Hepatocyte (in vitro differentiated cells): ENCODE measurements around the gene AOAH. TPM values are rescaled to one million over a fixed set of nuclear protein-coding genes. Genes with fewer than 3 reads are reported as not detected.

ENCODE experiments used
- DNase-seq: peaks from one replicate; pipeline ENCODE4 v3.0.0-alpha.2; 2016; ENCODE audit warnings: low spot score
- H2AFZ ChIP-seq: fragments of 200-600 bp; sonication (generic); 2 replicates; pipeline ENCODE4 v1.6.0; 2016; ENCODE audit warnings: antibody characterized with exemption, mild to moderate bottlenecking
- H3K27ac ChIP-seq: fragments of 200-600 bp; sonication (generic); 2 replicates; pipeline ENCODE4 v1.5.1; 2016; ENCODE audit warnings: mild to moderate bottlenecking
- H3K27me3 ChIP-seq: fragments of 200-600 bp; sonication (generic); 2 replicates; pipeline ENCODE4 v1.6.1; 2016
- H3K36me3 ChIP-seq: fragments of 200-600 bp; sonication (generic); replicated peaks from 2 replicates; pipeline ENCODE4 v1.5.1; 2016; ENCODE audit warnings: low read depth; ENCODE audit not compliant: insufficient read depth
- H3K4me1 ChIP-seq: fragments of 200-600 bp; sonication (generic); 2 replicates; pipeline ENCODE4 v1.5.1; 2016; ENCODE audit warnings: mild to moderate bottlenecking, moderate library complexity; ENCODE audit not compliant: insufficient read depth
- H3K4me2 ChIP-seq: fragments of 200-600 bp; sonication (generic); 2 replicates; pipeline ENCODE4 v1.6.0; 2016
- H3K4me3 ChIP-seq: fragments of 200-600 bp; sonication (generic); 2 replicates; pipeline ENCODE4 v1.5.1; 2016; ENCODE audit warnings: mild to moderate bottlenecking
- H3K79me2 ChIP-seq: fragments of 200-600 bp; sonication (generic); 2 replicates; pipeline ENCODE4 v1.6.0; 2017; ENCODE audit warnings: mild to moderate bottlenecking
- H3K9me2 ChIP-seq: fragments of 200-600 bp; sonication (generic); replicated peaks from 2 replicates; pipeline ENCODE4 v1.6.0; 2017; ENCODE audit warnings: mild to moderate bottlenecking; ENCODE audit not compliant: insufficient read depth
- H3K9me3 ChIP-seq: fragments of 200-600 bp; sonication (generic); 2 replicates; pipeline ENCODE4 v1.5.1; 2016; ENCODE audit warnings: low read depth, mild to moderate bottlenecking
- H4K20me1 ChIP-seq: fragments of 200-600 bp; sonication (generic); 2 replicates; pipeline ENCODE4 v1.6.0; 2016; ENCODE audit warnings: mild to moderate bottlenecking; ENCODE audit not compliant: insufficient read depth, poor library complexity, severe bottlenecking
- CTCF ChIP-seq: fragments of 200-600 bp; sonication (generic); IDR thresholded peaks from 2 replicates; pipeline ENCODE4 v1.5.1; 2016; ENCODE audit warnings: antibody characterized with exemption, mild to moderate bottlenecking; ENCODE audit not compliant: poor library complexity
- EZH2 ChIP-seq: fragments of 200-600 bp; sonication (generic); IDR thresholded peaks from 2 replicates; pipeline ENCODE4 v1.6.1; 2016; ENCODE audit warnings: antibody characterized with exemption, mild to moderate bottlenecking, borderline replicate concordance
- EZH2phosphoT487 ChIP-seq: fragments of 200-600 bp; sonication (generic); IDR thresholded peaks from one replicate; pipeline ENCODE4 v1.6.1; 2018; ENCODE audit warnings: antibody characterized with exemption, mild to moderate bottlenecking, low read depth, moderate library complexity; ENCODE audit not compliant: unreplicated experiment, severe bottlenecking
- WGBS: methylation state at CpG from one replicate; pipeline ENCODE4 v1.1.6; 2016; ENCODE audit warnings: low lambda C conversion rate; ENCODE audit errors: missing lambda C conversion rate; 5-methylcytosine and 5-hydroxymethylcytosine counted together
- polyA plus RNA-seq: library from polyadenylated mRNA; unstranded; fragments of >200 nt; fragmentation: Nextera tagmentation; extraction: Ambion mirVana; gene quantifications from 2 replicates; pipeline ENCODE4 v1.2.1, GENCODE V29; 2016
- total RNA-seq: library from RNA; depleted of rRNA; stranded (reverse); fragments of >200 nt; gene quantifications from 2 replicates; pipeline ENCODE4 v1.2.3, GENCODE V29; 2014

AOAH gene
- total and polyA plus RNA-seq, 2 experiments from 2014 or later = 2.4 to 3.9 TPM

GRCh38 chr7:36730046-36730445 lies 5.8 kb upstream of the AOAH start:
- no peak overlapping the region for H3K4me3 ChIP-seq
- TF ChIP-seq CTCF (no peak), EZH2 (no peak)
- no peaks in the 10 kb centered on the region for H3K27me3 ChIP-seq
- H3K36me3 ChIP-seq = no peaks in the 10 kb centered on the region
- no peak overlapping the region for H3K4me2 ChIP-seq
- 96% methylated on average over 2 of the region's 2 CpGs for WGBS
- H2AFZ ChIP-seq = no peak overlapping the region
- H3K9me3 ChIP-seq = no peaks in the 10 kb centered on the region
- H3K9me2 ChIP-seq = no peaks in the 10 kb centered on the region
- no peaks in the 10 kb centered on the region for H3K79me2 ChIP-seq
- no peaks in the 10 kb centered on the region for H4K20me1 ChIP-seq
- no peaks in the 10 kb centered on the region for H3K4me1 ChIP-seq
- DNase-seq = no peak
- H3K27ac ChIP-seq = no peak overlapping the region

- Histone ChIP-seq H3K9me3 (no peaks in the 10 kb centered on the region), H3K4me1 (no peaks in the 10 kb centered on the region), H4K20me1 (no peaks in the 10 kb centered on the region), H3K27ac (no peak overlapping the region), H3K27me3 (no peaks in the 10 kb centered on the region), H3K9me2 (no peaks in the 10 kb centered on the region), H3K4me2 (no peak overlapping the region), H3K79me2 (no peaks in the 10 kb centered on the region), H2AFZ (no peak overlapping the region), H3K36me3 (no peaks in the 10 kb centered on the region), H3K4me3 (no peak overlapping the region)
- no peak for TF ChIP-seq CTCF
- no peak for TF ChIP-seq EZH2phosphoT487
- TF ChIP-seq EZH2 = no peak
- no peak for DNase-seq
- 87% methylated on average over 2 of the region's 2 CpGs for WGBS
Measured at GRCh38 chr7:36728143-36728542, 3.8 kb upstream of the AOAH start.

GRCh38 chr7:36726806-36727503 lies 2.7 kb upstream of the AOAH start:
- Histone ChIP-seq H3K4me3 (no peak overlapping the region), H3K27ac (no peak overlapping the region), H3K27me3 (no peaks in the 10 kb centered on the region), H3K9me2 (no peaks in the 10 kb centered on the region), H4K20me1 (no peaks in the 10 kb centered on the region), H3K79me2 (no peaks in the 10 kb centered on the region), H3K36me3 (no peaks in the 10 kb centered on the region), H3K9me3 (no peaks in the 10 kb centered on the region), H3K4me2 (no peak overlapping the region), H3K4me1 (no peaks in the 10 kb centered on the region), H2AFZ (no peak overlapping the region)
- DNase-seq = no peak
- WGBS = 94% methylated on average over 4 of the region's 4 CpGs
- TF ChIP-seq CTCF (no peak), EZH2phosphoT487 (no peak), EZH2 (no peak)
